Trophoblast cell (in vitro differentiated cells and primary cell): ENCODE measurements around the gene RSKR.

Experiments used
- DNase-seq, 2 donors: peaks; one replicate each; pipeline ENCODE4 v3.0.0-alpha.2; 2016
- H2AFZ ChIP-seq: 2 replicates; pipeline ENCODE4 v1.6.1; 2013; ENCODE audit warnings: low read length, moderate library complexity, mild to moderate bottlenecking; ENCODE audit not compliant: insufficient read depth, poor library complexity
- H2AK5ac ChIP-seq: 2 replicates; pipeline ENCODE4 v1.6.1; 2013; ENCODE audit warnings: mild to moderate bottlenecking, low read length
- H2BK120ac ChIP-seq: 2 replicates; pipeline ENCODE4 v1.6.1; 2013; ENCODE audit warnings: low read length, mild to moderate bottlenecking, moderate library complexity; ENCODE audit not compliant: insufficient read depth, poor library complexity
- H2BK12ac ChIP-seq: 2 replicates; pipeline ENCODE4 v1.6.1; 2013; ENCODE audit warnings: mild to moderate bottlenecking, low read length, moderate library complexity
- H2BK5ac ChIP-seq: 2 replicates; pipeline ENCODE4 v1.6.1; 2013; ENCODE audit warnings: low read length, low read depth, moderate library complexity, mild to moderate bottlenecking; ENCODE audit not compliant: poor library complexity
- H3K14ac ChIP-seq: 2 replicates; pipeline ENCODE4 v1.6.1; 2013; ENCODE audit warnings: mild to moderate bottlenecking, low read length
- H3K18ac ChIP-seq: 2 replicates; pipeline ENCODE4 v1.6.1; 2013; ENCODE audit warnings: mild to moderate bottlenecking, low read length
- H3K23ac ChIP-seq: 2 replicates; pipeline ENCODE4 v1.6.1; 2013; ENCODE audit warnings: low read length
- H3K27ac ChIP-seq: 2 replicates; pipeline ENCODE4 v1.5.1; 2013; ENCODE audit warnings: low read depth, mild to moderate bottlenecking, inconsistent platforms, low read length, moderate library complexity
- H3K27me3 ChIP-seq: 2 replicates; pipeline ENCODE4 v1.6.1; 2013; ENCODE audit warnings: inconsistent platforms, mild to moderate bottlenecking, low read length, moderate library complexity; ENCODE audit not compliant: insufficient read depth
- H3K36me3 ChIP-seq, 2 experiments: 1 replicate in 1 of 2; 2 replicates in 1 of 2; pipeline ENCODE4 v1.6.1; 2013; ENCODE audit warnings: low read length in 2 of 2, mild to moderate bottlenecking in 2 of 2, moderate library complexity in 1 of 2; ENCODE audit not compliant: insufficient read depth in 2 of 2, control insufficient read depth in 1 of 2
- H3K4ac ChIP-seq: 2 replicates; pipeline ENCODE4 v1.6.1; 2013; ENCODE audit warnings: low read depth, mild to moderate bottlenecking, low read length, moderate library complexity
- H3K4me1 ChIP-seq, 2 experiments: 1 replicate in 1 of 2; 2 replicates in 1 of 2; pipeline ENCODE4 v1.6.1; 2013; ENCODE audit warnings: low read length in 2 of 2, mild to moderate bottlenecking in 2 of 2, moderate library complexity in 1 of 2; ENCODE audit not compliant: insufficient read depth in 2 of 2, control insufficient read depth in 1 of 2
- H3K4me2 ChIP-seq: 2 replicates; pipeline ENCODE4 v1.6.1; 2013; ENCODE audit warnings: inconsistent platforms, mild to moderate bottlenecking, low read length, moderate library complexity
- H3K4me3 ChIP-seq: 2 replicates; pipeline ENCODE4 v1.5.1; 2013; ENCODE audit warnings: mild to moderate bottlenecking, low read depth, low read length, inconsistent platforms
- H3K79me1 ChIP-seq: one replicate; pipeline ENCODE4 v1.6.1; 2013; ENCODE audit warnings: low read length
- H3K79me2 ChIP-seq: 2 replicates; pipeline ENCODE4 v1.6.1; 2013; ENCODE audit warnings: low read length, mild to moderate bottlenecking; ENCODE audit not compliant: control insufficient read depth, insufficient read depth, poor library complexity
- H3K9ac ChIP-seq: 2 replicates; pipeline ENCODE4 v1.6.1; 2013; ENCODE audit warnings: mild to moderate bottlenecking, low read length
- H3K9me3 ChIP-seq: 2 replicates; pipeline ENCODE4 v1.6.1; 2013; ENCODE audit warnings: low read depth, mild to moderate bottlenecking, control low read depth, inconsistent platforms, low read length; ENCODE audit not compliant: insufficient read depth
- H4K12ac ChIP-seq: 2 replicates; pipeline ENCODE4 v1.6.1; 2013; ENCODE audit warnings: low read depth, mild to moderate bottlenecking, low read length, moderate library complexity
- H4K8ac ChIP-seq: 2 replicates; pipeline ENCODE4 v1.6.1; 2013; ENCODE audit warnings: low read depth, mild to moderate bottlenecking, low read length, moderate library complexity
- H4K91ac ChIP-seq: one replicate; pipeline ENCODE4 v1.6.1; 2013; ENCODE audit warnings: low read depth, mild to moderate bottlenecking, low read length, moderate library complexity
- WGBS: extraction: QIAGEN DNeasy Blood & Tissue Kit; methylation state at CpG from one replicate; pipeline ENCODE4 v1.1.7; 2013; ENCODE audit warnings: missing lambda C conversion rate; ENCODE audit not compliant: insufficient read length, insufficient coverage; ENCODE audit errors: extremely low coverage; 5-methylcytosine and 5-hydroxymethylcytosine counted together

RSKR gene

GRCh38 chr17:28574526-28574925 is 39.5 kb downstream of the RSKR start:
- no peak overlapping the region for H2BK5ac ChIP-seq
- no peak overlapping the region for H3K27ac ChIP-seq
- peaks cover 7 to 12% of the 10 kb centered on the region in 2 experiments for H3K4me1 ChIP-seq
- H3K79me2 ChIP-seq, result peaks cover 6% of the 10 kb centered on the region
- no peak overlapping the region for H2AFZ ChIP-seq
- peak overlapping the region; percentile 3 for H3K4me3 ChIP-seq
- no peaks in the 10 kb centered on the region for H3K27me3 ChIP-seq
- H4K12ac ChIP-seq, result no peak overlapping the region
- no peak overlapping the region for H2BK12ac ChIP-seq
- DNase-seq, result no peak
- no peaks in the 10 kb centered on the region for H3K9me3 ChIP-seq
- no peak overlapping the region for H2BK120ac ChIP-seq
- no peak overlapping the region for H3K14ac ChIP-seq
- WGBS, result no CpG with 5 or more reads among the region's 7 CpGs
- no peak overlapping the region for H3K18ac ChIP-seq
- no peak overlapping the region for H3K23ac ChIP-seq
- no peak overlapping the region for H3K9ac ChIP-seq
- peaks cover 9% of the 10 kb centered on the region for H3K79me1 ChIP-seq
- H3K4ac ChIP-seq, result no peak overlapping the region
- H2AK5ac ChIP-seq, result no peak overlapping the region
- H3K36me3 ChIP-seq, result peaks cover 15 to 22% of the 10 kb centered on the region in 2 experiments
- no peak overlapping the region for H3K4me2 ChIP-seq
- H4K91ac ChIP-seq, result no peak overlapping the region
- no peak overlapping the region for H4K8ac ChIP-seq

GRCh38 chr17:28573966-28574480 is 40.0 kb downstream of the RSKR start:
- H3K23ac ChIP-seq, result no peak overlapping the region
- H3K27ac ChIP-seq, result no peak overlapping the region
- H4K91ac ChIP-seq, result no peak overlapping the region
- no peak overlapping the region for H2AK5ac ChIP-seq
- H2BK5ac ChIP-seq, result no peak overlapping the region
- H4K12ac ChIP-seq, result no peak overlapping the region
- no peaks in the 10 kb centered on the region for H3K27me3 ChIP-seq
- H3K4me1 ChIP-seq, result peaks cover 7 to 12% of the 10 kb centered on the region in 2 experiments
- H3K4ac ChIP-seq, result no peak overlapping the region
- no peak overlapping the region for H2AFZ ChIP-seq
- H2BK12ac ChIP-seq, result no peak overlapping the region
- H3K14ac ChIP-seq, result no peak overlapping the region
- H4K8ac ChIP-seq, result no peak overlapping the region
- no peak for DNase-seq
- H3K36me3 ChIP-seq, result peaks cover 13 to 17% of the 10 kb centered on the region in 2 experiments
- H3K79me2 ChIP-seq, result peaks cover 6% of the 10 kb centered on the region
- no peak overlapping the region for H3K18ac ChIP-seq
- no peak overlapping the region for H3K9ac ChIP-seq
- H3K4me3 ChIP-seq, result no peak overlapping the region
- WGBS, result no CpG with 5 or more reads among the region's 6 CpGs
- H3K9me3 ChIP-seq, result no peaks in the 10 kb centered on the region
- H3K79me1 ChIP-seq, result peaks cover 9% of the 10 kb centered on the region
- no peak overlapping the region for H2BK120ac ChIP-seq
- H3K4me2 ChIP-seq, result no peak overlapping the region

- Histone ChIP-seq H4K12ac (no peak overlapping the region), H4K8ac (no peak overlapping the region), H3K14ac (no peak overlapping the region), H3K79me2 (peaks cover 6% of the 10 kb centered on the region), H2BK5ac (no peak overlapping the region), H3K4ac (no peak overlapping the region), H3K36me3 (peaks cover 8 to 12% of the 10 kb centered on the region in 2 experiments), H3K79me1 (peaks cover 9% of the 10 kb centered on the region), H2AFZ (no peak overlapping the region), H3K27ac (no peak overlapping the region), H2BK120ac (no peak overlapping the region), H3K4me1 (peaks cover 7 to 12% of the 10 kb centered on the region in 2 experiments), H3K9ac (no peak overlapping the region), H4K91ac (no peak overlapping the region), H3K18ac (no peak overlapping the region), H3K4me2 (no peak overlapping the region), H3K4me3 (no peak overlapping the region), H3K27me3 (no peaks in the 10 kb centered on the region), H3K23ac (no peak overlapping the region), H2AK5ac (no peak overlapping the region), H3K9me3 (no peaks in the 10 kb centered on the region), H2BK12ac (no peak overlapping the region)
- DNase-seq, result no peak
- WGBS, result no CpG with 5 or more reads among the region's 9 CpGs
Measured at GRCh38 chr17:28573521-28573920, 40.5 kb downstream of the RSKR start.

GRCh38 chr17:28573040-28573380 is 41.0 kb downstream of the RSKR start:
- H2BK5ac ChIP-seq, result no peak overlapping the region
- H4K91ac ChIP-seq, result no peak overlapping the region
- no peak for DNase-seq
- peaks cover 4 to 7% of the 10 kb centered on the region in 2 experiments for H3K36me3 ChIP-seq
- H3K27me3 ChIP-seq, result no peaks in the 10 kb centered on the region
- H4K12ac ChIP-seq, result no peak overlapping the region
- H3K4me3 ChIP-seq, result no peak overlapping the region
- H3K18ac ChIP-seq, result no peak overlapping the region
- H2BK120ac ChIP-seq, result no peak overlapping the region
- H3K9me3 ChIP-seq, result no peaks in the 10 kb centered on the region
- no peak overlapping the region for H3K9ac ChIP-seq
- no peak overlapping the region for H2AK5ac ChIP-seq
- H3K79me1 ChIP-seq, result peaks cover 9% of the 10 kb centered on the region
- no peak overlapping the region for H4K8ac ChIP-seq
- no peak overlapping the region for H3K4ac ChIP-seq
- no peak overlapping the region for H3K14ac ChIP-seq
- H3K23ac ChIP-seq, result no peak overlapping the region
- no peak overlapping the region for H3K27ac ChIP-seq
- no peak overlapping the region for H2BK12ac ChIP-seq
- H3K4me1 ChIP-seq, result peaks cover 7 to 12% of the 10 kb centered on the region in 2 experiments
- no peak overlapping the region for H3K4me2 ChIP-seq
- no peak overlapping the region for H2AFZ ChIP-seq
- peaks cover 6% of the 10 kb centered on the region for H3K79me2 ChIP-seq
